GM23248 (cell line): Measurements from ENCODE around the gene DCDC2. TPM values are rescaled to one million over a fixed set of nuclear protein-coding genes. Genes with fewer than 3 reads are reported as not detected.

Experiments used
- DNase-seq: peaks from one replicate; pipeline ENCODE4 v3.0.0-alpha.2; 2015
- H2AFZ ChIP-seq: fragments of 200-600 bp; sonication (generic); 2 replicates; pipeline ENCODE4 v1.6.1; 2016; ENCODE audit warnings: antibody characterized with exemption
- H3F3A ChIP-seq: fragments of 200-600 bp; sonication (generic); 2 replicates; pipeline ENCODE4 v1.6.1; 2016; ENCODE audit warnings: mild to moderate bottlenecking, antibody characterized with exemption, mixed run types; ENCODE audit not compliant: insufficient read depth
- H3K27ac ChIP-seq: fragments of 200-600 bp; sonication (generic); 2 replicates; pipeline ENCODE4 v1.5.1; 2016; ENCODE audit warnings: mild to moderate bottlenecking
- H3K27me3 ChIP-seq: fragments of 200-600 bp; sonication (generic); replicated peaks from 2 replicates; pipeline ENCODE4 v1.6.1; 2016; ENCODE audit warnings: mild to moderate bottlenecking; ENCODE audit not compliant: insufficient read depth
- H3K36me3 ChIP-seq: fragments of 200-600 bp; sonication (generic); 2 replicates; pipeline ENCODE4 v1.6.1; 2016; ENCODE audit warnings: low read depth, mild to moderate bottlenecking
- H3K4me1 ChIP-seq: fragments of 200-600 bp; sonication (generic); 2 replicates; pipeline ENCODE4 v1.6.1; 2016; ENCODE audit warnings: mild to moderate bottlenecking; ENCODE audit not compliant: insufficient read depth
- H3K4me2 ChIP-seq: fragments of 200-600 bp; sonication (generic); one replicate; pipeline ENCODE4 v1.6.1; 2016; ENCODE audit warnings: mild to moderate bottlenecking; ENCODE audit not compliant: unreplicated experiment
- H3K4me3 ChIP-seq: fragments of 200-600 bp; sonication (generic); 2 replicates; pipeline ENCODE4 v1.5.1; 2016; ENCODE audit warnings: mild to moderate bottlenecking
- H3K79me2 ChIP-seq: fragments of 200-600 bp; sonication (generic); 2 replicates; pipeline ENCODE4 v1.6.1; 2016; ENCODE audit warnings: mild to moderate bottlenecking; ENCODE audit not compliant: insufficient read depth
- H3K9ac ChIP-seq: fragments of 200-600 bp; sonication (generic); 2 replicates; pipeline ENCODE4 v1.6.1; 2016; ENCODE audit warnings: mild to moderate bottlenecking
- H3K9me2 ChIP-seq: fragments of 200-600 bp; sonication (generic); 2 replicates; pipeline ENCODE4 v1.6.1; 2016; ENCODE audit warnings: mixed run types, mild to moderate bottlenecking, moderate library complexity; ENCODE audit not compliant: insufficient read depth
- H3K9me3 ChIP-seq: fragments of 200-600 bp; sonication (generic); one replicate; pipeline ENCODE4 v1.6.1; 2017; ENCODE audit warnings: low read depth
- H4K20me1 ChIP-seq: fragments of 200-600 bp; sonication (generic); 2 replicates; pipeline ENCODE4 v1.6.0; 2016; ENCODE audit not compliant: insufficient read depth
- EZH2 ChIP-seq: fragments of 200-600 bp; sonication (generic); IDR thresholded peaks from 2 replicates; pipeline ENCODE4 v1.6.1; 2018; ENCODE audit warnings: antibody characterized with exemption, mild to moderate bottlenecking; ENCODE audit not compliant: insufficient read depth, poor library complexity, severe bottlenecking
- EZH2phosphoT487 ChIP-seq: fragments of 200-600 bp; sonication (generic); IDR thresholded peaks from 2 replicates; pipeline ENCODE4 v1.6.1; 2018; ENCODE audit warnings: antibody characterized with exemption, moderate library complexity, mild to moderate bottlenecking, low read depth; ENCODE audit not compliant: insufficient read depth
- WGBS, 2 experiments: methylation state at CpG; one replicate each; pipeline ENCODE4 v1.1.6; 2015 to 2017; ENCODE audit warnings: low lambda C conversion rate in 2 of 2, low coverage in 1 of 2; ENCODE audit errors: missing lambda C conversion rate in 2 of 2; 5-methylcytosine and 5-hydroxymethylcytosine counted together
- in situ Hi-C: fragments of 300-500 bp; cut with MboI; formaldehyde crosslinking; loops from 2 replicates; pipeline ENCODE4 v1.15.0; 2020
- polyA plus RNA-seq: library from polyadenylated mRNA; unstranded; fragments of >200 nt; fragmentation: Nextera tagmentation; extraction: Ambion mirVana; gene quantifications from 2 replicates; pipeline ENCODE4 v1.2.1, GENCODE V29; 2016
- total RNA-seq: library from RNA; depleted of rRNA; stranded (reverse); fragments of >200 nt; shearing (Covaris generic); gene quantifications from 2 replicates; pipeline ENCODE4 v1.2.3, GENCODE V29; 2014

DCDC2 gene
- total and polyA plus RNA-seq, 2 experiments from 2014 or later = not detected

- Histone ChIP-seq H3K79me2 (no peaks in the 10 kb centered on the region), H2AFZ (peak overlapping the region; percentile 47), H3K4me3 (peak overlapping the region; percentile 20; the same call in 1 of the 2 replicates), H3F3A (peaks cover 16% of the 10 kb centered on the region), H3K4me1 (peaks cover 10% of the 10 kb centered on the region), H3K4me2 (peak overlapping the region; percentile 79), H4K20me1 (no peaks in the 10 kb centered on the region), H3K27ac (peak overlapping the region; percentile 82), H3K9ac (peak overlapping the region; percentile 51), H3K9me3 (no peaks in the 10 kb centered on the region), H3K36me3 (no peaks in the 10 kb centered on the region), H3K27me3 (0 out of 2 replicates have a peak, but pooled peaks cover 5% of the 10 kb centered on the region), H3K9me2 (no peaks in the 10 kb centered on the region)
- in situ Hi-C loops = no loop called here
- WGBS, 2 experiments = 21 to 27% methylated on average over 4 of the region's 4 CpGs
- peak; percentile 96 for DNase-seq
- TF ChIP-seq EZH2phosphoT487 (no peak), EZH2 (no peak)
These were observed 37.0 kb upstream of the DCDC2 start for GRCh38 chr6:24394780-24395437.

- DNase-seq = no peak
These were observed 36.4 kb upstream of the DCDC2 start for GRCh38 chr6:24394061-24394779.

GRCh38 chr6:24391756-24392405, 34.0 kb upstream of the DCDC2 start:
- in situ Hi-C loops = no loop called here
- no peak for DNase-seq
- H3K27me3 ChIP-seq = no peaks in the 10 kb centered on the region
- H3K79me2 ChIP-seq = no peaks in the 10 kb centered on the region
- no peak overlapping the region for H3K9ac ChIP-seq
- no peak overlapping the region for H3K4me3 ChIP-seq
- H3K27ac ChIP-seq = no peak overlapping the region
- H2AFZ ChIP-seq = no peak overlapping the region
- H3K9me2 ChIP-seq = no peaks in the 10 kb centered on the region
- WGBS, 2 experiments = 81 to 86% methylated on average over 2 of the region's 2 CpGs
- H3F3A ChIP-seq = peaks cover 16% of the 10 kb centered on the region
- TF ChIP-seq EZH2 (no peak), EZH2phosphoT487 (no peak)
- H4K20me1 ChIP-seq = no peaks in the 10 kb centered on the region
- H3K9me3 ChIP-seq = no peaks in the 10 kb centered on the region
- no peak overlapping the region for H3K4me2 ChIP-seq
- H3K4me1 ChIP-seq = peaks cover 10% of the 10 kb centered on the region
- H3K36me3 ChIP-seq = no peaks in the 10 kb centered on the region

More at GRCh38 chr6:24394061-24394779, 36.4 kb upstream of the DCDC2 start:
- Histone ChIP-seq H4K20me1 (no peaks in the 10 kb centered on the region), H3K9ac (peak overlapping the region; percentile 51), H3K9me2 (no peaks in the 10 kb centered on the region), H3K4me1 (peaks cover 10% of the 10 kb centered on the region), H3K36me3 (no peaks in the 10 kb centered on the region), H3K79me2 (no peaks in the 10 kb centered on the region), H3K27me3 (no peaks in the 10 kb centered on the region), H3K9me3 (no peaks in the 10 kb centered on the region), H3K4me3 (no peak overlapping the region), H2AFZ (peak overlapping the region; percentile 47), H3F3A (peaks cover 16% of the 10 kb centered on the region), H3K4me2 (peak overlapping the region; percentile 79), H3K27ac (peak overlapping the region; percentile 82)
- in situ Hi-C loops = no loop called here
- 98 to 100% methylated on average over 2 of the region's 2 CpGs for WGBS, 2 experiments
- TF ChIP-seq EZH2 (no peak), EZH2phosphoT487 (no peak)

GRCh38 chr6:24391208-24391607, 33.3 kb upstream of the DCDC2 start:
- DNase-seq = no peak

More at GRCh38 chr6:24391208-24391607, 33.3 kb upstream of the DCDC2 start:
- Histone ChIP-seq H3K36me3 (no peaks in the 10 kb centered on the region), H3K79me2 (no peaks in the 10 kb centered on the region), H3K9ac (no peak overlapping the region), H3K9me2 (no peaks in the 10 kb centered on the region), H3F3A (peaks cover 16% of the 10 kb centered on the region), H3K4me3 (no peak overlapping the region), H3K9me3 (no peaks in the 10 kb centered on the region), H2AFZ (no peak overlapping the region), H3K4me2 (no peak overlapping the region), H3K27ac (no peak overlapping the region), H4K20me1 (no peaks in the 10 kb centered on the region), H3K27me3 (no peaks in the 10 kb centered on the region), H3K4me1 (peaks cover 10% of the 10 kb centered on the region)
- TF ChIP-seq EZH2 = no peak
- TF ChIP-seq EZH2phosphoT487 = no peak
- WGBS, 2 experiments = 3 to 4% methylated on average over 2 of the region's 2 CpGs
- in situ Hi-C loops = no loop called here
